Measurements from ENCODE around the gene MRPS18C. TPM values are rescaled to one million over a fixed set of nuclear protein-coding genes. Genes with fewer than 3 reads are reported as not detected.

MRPS18C gene
- total and polyA plus RNA-seq, 10 of the 15 experiments (the other 5 are each of a cell fraction or from before 2014, with no cell fraction given), result 38.0 to 283 (median 78.8) TPM

- TF ChIP-seq, protein P1, sequence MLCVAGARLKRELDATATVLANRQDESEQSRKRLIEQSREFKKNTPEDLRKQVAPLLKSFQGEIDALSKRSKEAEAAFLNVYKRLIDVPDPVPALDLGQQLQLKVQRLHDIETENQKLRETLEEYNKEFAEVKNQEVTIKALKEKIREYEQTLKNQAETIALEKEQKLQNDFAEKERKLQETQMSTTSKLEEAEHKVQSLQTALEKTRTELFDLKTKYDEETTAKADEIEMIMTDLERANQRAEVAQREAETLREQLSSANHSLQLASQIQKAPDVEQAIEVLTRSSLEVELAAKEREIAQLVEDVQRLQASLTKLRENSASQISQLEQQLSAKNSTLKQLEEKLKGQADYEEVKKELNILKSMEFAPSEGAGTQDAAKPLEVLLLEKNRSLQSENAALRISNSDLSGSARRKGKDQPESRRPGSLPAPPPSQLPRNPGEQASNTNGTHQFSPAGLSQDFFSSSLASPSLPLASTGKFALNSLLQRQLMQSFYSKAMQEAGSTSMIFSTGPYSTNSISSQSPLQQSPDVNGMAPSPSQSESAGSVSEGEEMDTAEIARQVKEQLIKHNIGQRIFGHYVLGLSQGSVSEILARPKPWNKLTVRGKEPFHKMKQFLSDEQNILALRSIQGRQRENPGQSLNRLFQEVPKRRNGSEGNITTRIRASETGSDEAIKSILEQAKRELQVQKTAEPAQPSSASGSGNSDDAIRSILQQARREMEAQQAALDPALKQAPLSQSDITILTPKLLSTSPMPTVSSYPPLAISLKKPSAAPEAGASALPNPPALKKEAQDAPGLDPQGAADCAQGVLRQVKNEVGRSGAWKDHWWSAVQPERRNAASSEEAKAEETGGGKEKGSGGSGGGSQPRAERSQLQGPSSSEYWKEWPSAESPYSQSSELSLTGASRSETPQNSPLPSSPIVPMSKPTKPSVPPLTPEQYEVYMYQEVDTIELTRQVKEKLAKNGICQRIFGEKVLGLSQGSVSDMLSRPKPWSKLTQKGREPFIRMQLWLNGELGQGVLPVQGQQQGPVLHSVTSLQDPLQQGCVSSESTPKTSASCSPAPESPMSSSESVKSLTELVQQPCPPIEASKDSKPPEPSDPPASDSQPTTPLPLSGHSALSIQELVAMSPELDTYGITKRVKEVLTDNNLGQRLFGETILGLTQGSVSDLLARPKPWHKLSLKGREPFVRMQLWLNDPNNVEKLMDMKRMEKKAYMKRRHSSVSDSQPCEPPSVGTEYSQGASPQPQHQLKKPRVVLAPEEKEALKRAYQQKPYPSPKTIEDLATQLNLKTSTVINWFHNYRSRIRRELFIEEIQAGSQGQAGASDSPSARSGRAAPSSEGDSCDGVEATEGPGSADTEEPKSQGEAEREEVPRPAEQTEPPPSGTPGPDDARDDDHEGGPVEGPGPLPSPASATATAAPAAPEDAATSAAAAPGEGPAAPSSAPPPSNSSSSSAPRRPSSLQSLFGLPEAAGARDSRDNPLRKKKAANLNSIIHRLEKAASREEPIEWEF (IDR thresholded peaks at IDR 0.05; ENCODE audit: insufficient replicate concordance, low read depth, low read length), result no peak
- TF ChIP-seq POU2F2 (IDR thresholded peaks at IDR 0.05; ENCODE audit: borderline replicate concordance, low read depth, low read length), result peak; percentile 86; the same call in 2 of the 3 replicates
- TF ChIP-seq EP300 (IDR thresholded peaks at IDR 0.05; ENCODE audit: borderline replicate concordance in 1 of 2, control insufficient read depth in 1 of 2, low read depth in 2 of 2, low read length in 2 of 2), result 0 out of 4 replicates have a peak, but pooled peaks of 1 of the 2 experiments have one; percentile 20
- TF ChIP-seq CBX3 (IDR thresholded peaks at IDR 0.05; ENCODE audit: borderline replicate concordance, low read depth), result no peak
- no peak; the same call in 1 of the 2 replicates for TF ChIP-seq SMC3 (IDR thresholded peaks at IDR 0.05; ENCODE audit: borderline replicate concordance, low read length)
- TF ChIP-seq, protein P2, sequence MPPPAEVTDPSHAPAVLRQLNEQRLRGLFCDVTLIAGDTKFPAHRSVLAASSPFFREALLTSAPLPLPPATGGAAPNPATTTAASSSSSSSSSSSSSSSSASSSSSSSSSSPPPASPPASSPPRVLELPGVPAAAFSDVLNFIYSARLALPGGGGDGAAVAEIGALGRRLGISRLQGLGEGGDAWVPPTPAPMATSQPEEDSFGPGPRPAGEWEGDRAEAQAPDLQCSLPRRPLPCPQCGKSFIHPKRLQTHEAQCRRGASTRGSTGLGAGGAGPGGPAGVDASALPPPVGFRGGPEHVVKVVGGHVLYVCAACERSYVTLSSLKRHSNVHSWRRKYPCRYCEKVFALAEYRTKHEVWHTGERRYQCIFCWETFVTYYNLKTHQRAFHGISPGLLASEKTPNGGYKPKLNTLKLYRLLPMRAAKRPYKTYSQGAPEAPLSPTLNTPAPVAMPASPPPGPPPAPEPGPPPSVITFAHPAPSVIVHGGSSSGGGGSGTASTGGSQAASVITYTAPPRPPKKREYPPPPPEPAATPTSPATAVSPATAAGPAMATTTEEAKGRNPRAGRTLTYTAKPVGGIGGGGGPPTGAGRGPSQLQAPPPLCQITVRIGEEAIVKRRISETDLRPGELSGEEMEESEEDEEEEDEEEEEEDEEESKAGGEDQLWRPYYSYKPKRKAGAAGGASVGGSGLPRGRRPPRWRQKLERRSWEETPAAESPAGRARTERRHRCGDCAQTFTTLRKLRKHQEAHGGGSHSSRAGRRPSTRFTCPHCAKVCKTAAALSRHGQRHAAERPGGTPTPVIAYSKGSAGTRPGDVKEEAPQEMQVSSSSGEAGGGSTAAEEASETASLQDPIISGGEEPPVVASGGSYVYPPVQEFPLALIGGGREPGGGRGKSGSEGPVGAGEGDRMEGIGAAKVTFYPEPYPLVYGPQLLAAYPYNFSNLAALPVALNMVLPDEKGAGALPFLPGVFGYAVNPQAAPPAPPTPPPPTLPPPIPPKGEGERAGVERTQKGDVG (CRISPR knock-in tag; IDR thresholded peaks at IDR 0.05), result 0 out of 2 replicates have a peak, but pooled peaks have one; percentile 77
- no peak for TF ChIP-seq JUND (IDR thresholded peaks at IDR 0.05; ENCODE audit: low read depth, low read length)
- peak; percentile 77 for TF ChIP-seq NR2C1 (IDR thresholded peaks at IDR 0.05)
- TF ChIP-seq RBBP5 (conservative IDR thresholded peaks at IDR 0.05), result no peak
- TF ChIP-seq BCL11A (IDR thresholded peaks at IDR 0.05; ENCODE audit: low read depth, low read length), result 0 out of 2 replicates have a peak, but pooled peaks have one; percentile 47
- TF ChIP-seq HDAC6 (IDR thresholded peaks at IDR 0.05; ENCODE audit: unreplicated experiment), result no peak
- 0 out of 2 replicates have a peak, but pooled peaks have one; percentile 30 for TF ChIP-seq SIN3A (IDR thresholded peaks at IDR 0.05; ENCODE audit: low read depth, low read length)
- peak; percentile 74 for TF ChIP-seq MEF2B (IDR thresholded peaks at IDR 0.05; ENCODE audit: partially characterized antibody, poor library complexity, severe bottlenecking)
- TF ChIP-seq GABPA (IDR thresholded peaks at IDR 0.05; ENCODE audit: low read depth), result peak; percentile 99
- no peak for TF ChIP-seq NFXL1 (IDR thresholded peaks at IDR 0.05; ENCODE audit: borderline replicate concordance)
- peak; percentile 79 for TF ChIP-seq CREB1 (IDR thresholded peaks at IDR 0.05; ENCODE audit: low read depth)
- peak; percentile 71 to 74; a peak in 2 of 4 replicates for TF ChIP-seq IKZF2 (IDR thresholded peaks at IDR 0.05)
- peak; percentile 96 for TF ChIP-seq TAF1 (IDR thresholded peaks at IDR 0.05; ENCODE audit: borderline replicate concordance, low read depth, low read length)
- TF ChIP-seq USF1 (IDR thresholded peaks at IDR 0.05; ENCODE audit: borderline replicate concordance, extremely low read length, insufficient read depth, low read depth, low read length), result peak; percentile 98
- peak; percentile 98 for TF ChIP-seq YY1 (IDR thresholded peaks at IDR 0.05; ENCODE audit: low read depth, low read length)
These were observed at the start of gene MRPS18C, which contains the start of gene HELQ (continued) for GRCh38 chr4:83455281-83456183.

Data from GM12878 (cell line).